Measurements from ENCODE around the gene BCL11B.

BCL11B gene

GRCh38 chr14:99263564-99264330 is 8.2 kb downstream of the BCL11B start:
- TF ChIP-seq, protein P1, sequence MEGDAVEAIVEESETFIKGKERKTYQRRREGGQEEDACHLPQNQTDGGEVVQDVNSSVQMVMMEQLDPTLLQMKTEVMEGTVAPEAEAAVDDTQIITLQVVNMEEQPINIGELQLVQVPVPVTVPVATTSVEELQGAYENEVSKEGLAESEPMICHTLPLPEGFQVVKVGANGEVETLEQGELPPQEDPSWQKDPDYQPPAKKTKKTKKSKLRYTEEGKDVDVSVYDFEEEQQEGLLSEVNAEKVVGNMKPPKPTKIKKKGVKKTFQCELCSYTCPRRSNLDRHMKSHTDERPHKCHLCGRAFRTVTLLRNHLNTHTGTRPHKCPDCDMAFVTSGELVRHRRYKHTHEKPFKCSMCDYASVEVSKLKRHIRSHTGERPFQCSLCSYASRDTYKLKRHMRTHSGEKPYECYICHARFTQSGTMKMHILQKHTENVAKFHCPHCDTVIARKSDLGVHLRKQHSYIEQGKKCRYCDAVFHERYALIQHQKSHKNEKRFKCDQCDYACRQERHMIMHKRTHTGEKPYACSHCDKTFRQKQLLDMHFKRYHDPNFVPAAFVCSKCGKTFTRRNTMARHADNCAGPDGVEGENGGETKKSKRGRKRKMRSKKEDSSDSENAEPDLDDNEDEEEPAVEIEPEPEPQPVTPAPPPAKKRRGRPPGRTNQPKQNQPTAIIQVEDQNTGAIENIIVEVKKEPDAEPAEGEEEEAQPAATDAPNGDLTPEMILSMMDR (IDR thresholded peaks at IDR 0.05; ENCODE audit: insufficient read depth, low read depth, low read length, missing control alignments), result no peak
- no peak for DNase-seq (ENCODE audit: low read depth)
- H3K4me3 ChIP-seq (ENCODE audit: low read depth, low read length), result no peak overlapping the region

GRCh38 chr14:99262977-99263448 is 9.0 kb downstream of the BCL11B start:
- TF ChIP-seq, protein P1 (IDR thresholded peaks at IDR 0.05; ENCODE audit: insufficient read depth, low read depth, low read length, missing control alignments), result no peak
- no peak for DNase-seq (ENCODE audit: low read depth)
- H3K4me3 ChIP-seq (ENCODE audit: low read depth, low read length), result no peak overlapping the region

DNA sequence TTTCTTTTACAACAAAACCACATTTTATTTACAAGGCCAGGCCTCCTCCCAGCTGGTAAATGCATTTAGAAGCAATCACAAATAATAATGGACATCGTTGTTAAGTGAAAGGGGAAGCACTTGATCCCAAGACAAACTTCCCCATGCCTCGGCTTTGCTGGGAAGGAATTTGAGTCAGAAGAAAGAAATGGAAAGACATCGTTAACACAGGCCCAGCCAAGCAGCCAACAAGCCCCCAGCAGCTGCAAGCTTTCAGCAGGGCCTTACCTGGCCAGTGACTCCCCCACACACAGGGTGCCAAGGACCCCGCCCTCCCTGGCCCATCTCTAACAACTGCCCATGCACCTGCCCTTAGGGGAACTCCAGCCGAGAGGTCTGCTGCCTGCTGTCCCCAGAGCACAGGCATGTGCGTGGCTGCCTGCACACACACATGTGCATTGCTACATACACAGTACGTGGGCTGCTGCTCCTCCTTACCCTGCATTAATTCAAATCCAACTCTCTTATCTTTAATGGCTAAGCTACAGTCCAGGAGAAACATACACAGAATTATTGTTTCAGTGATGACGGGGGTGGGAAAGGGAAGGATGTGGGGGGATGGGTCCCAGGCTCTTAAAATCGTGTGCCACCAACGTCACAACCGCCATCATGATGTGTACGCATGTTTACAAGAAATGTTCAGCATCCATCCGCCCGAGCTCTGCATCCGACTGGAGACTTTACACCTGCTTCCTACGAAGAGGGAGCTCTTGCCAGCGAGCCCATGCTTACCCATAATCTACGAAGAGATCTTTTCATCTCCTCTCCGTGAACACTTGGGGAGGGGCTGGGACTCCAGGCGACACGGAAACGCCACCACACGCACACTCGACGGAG is 9.8 kb downstream of the BCL11B start:
- DNase-seq (ENCODE audit: low read depth), result no peak
- TF ChIP-seq, protein P1 (IDR thresholded peaks at IDR 0.05; ENCODE audit: insufficient read depth, low read depth, low read length, missing control alignments), result no peak
- no peak overlapping the region for H3K4me3 ChIP-seq (ENCODE audit: low read depth, low read length)

DNA sequence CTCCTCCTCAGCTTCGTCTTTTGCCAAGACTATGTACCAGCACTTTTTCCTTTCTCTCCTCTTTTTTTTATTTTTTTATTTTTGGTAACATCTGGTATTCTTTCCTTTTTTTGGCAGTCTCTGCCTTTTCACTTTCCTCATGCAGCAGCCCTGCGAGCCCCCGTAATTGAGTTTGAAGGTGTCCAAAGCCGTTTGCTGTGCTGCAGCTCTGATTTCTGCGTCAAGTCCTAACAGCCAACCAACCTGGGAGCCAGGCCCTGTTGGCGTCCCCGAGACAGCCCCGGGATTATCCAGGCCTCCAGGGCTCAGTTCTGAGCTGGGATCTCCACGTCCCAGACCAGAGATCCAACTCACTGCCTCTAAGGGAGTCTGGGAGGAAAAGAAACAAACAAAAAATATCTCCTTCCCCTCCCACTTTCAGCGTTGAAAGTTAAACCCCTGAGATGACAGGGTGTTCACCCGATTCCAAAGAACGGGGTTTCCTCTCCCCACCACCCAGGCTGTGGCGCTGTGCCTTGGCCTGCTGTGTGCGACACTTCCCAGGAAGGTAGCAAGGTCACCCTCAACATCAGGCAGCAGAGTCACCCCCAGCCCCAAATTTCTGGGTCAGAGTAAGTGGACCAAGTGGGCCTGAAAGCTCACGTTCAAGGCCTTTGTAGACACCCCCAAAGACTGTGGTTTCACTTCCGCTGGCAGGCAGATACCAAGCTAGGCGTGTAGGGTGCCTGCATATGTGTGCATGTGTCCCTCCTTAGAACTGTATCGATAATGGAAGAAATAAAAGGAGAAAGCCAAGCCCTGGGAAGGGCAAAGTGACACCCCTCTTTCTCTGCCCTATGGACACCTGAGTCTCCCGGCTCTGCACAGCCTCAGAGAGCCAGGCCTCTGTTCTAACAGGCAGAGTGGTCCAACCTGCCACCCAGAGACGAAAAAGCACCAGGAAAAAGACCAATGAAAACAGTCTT is 11.1 kb downstream of the BCL11B start:
- DNase-seq (ENCODE audit: low read depth), result no peak
- no peak overlapping the region for H3K4me3 ChIP-seq (ENCODE audit: low read depth, low read length)
- TF ChIP-seq, protein P1 (IDR thresholded peaks at IDR 0.05; ENCODE audit: insufficient read depth, low read depth, low read length, missing control alignments), result no peak

GRCh38 chr14:99260116-99260515 is 11.9 kb downstream of the BCL11B start:
- DNase-seq (ENCODE audit: low read depth), result no peak

More at GRCh38 chr14:99260116-99260515, 11.9 kb downstream of the BCL11B start:
- TF ChIP-seq, protein P1 (IDR thresholded peaks at IDR 0.05; ENCODE audit: insufficient read depth, low read depth, low read length, missing control alignments), result no peak
- H3K4me3 ChIP-seq (ENCODE audit: low read depth, low read length), result no peak overlapping the region
